ENCODE data around the gene MEIS3.

The MEIS3 gene

DNA sequence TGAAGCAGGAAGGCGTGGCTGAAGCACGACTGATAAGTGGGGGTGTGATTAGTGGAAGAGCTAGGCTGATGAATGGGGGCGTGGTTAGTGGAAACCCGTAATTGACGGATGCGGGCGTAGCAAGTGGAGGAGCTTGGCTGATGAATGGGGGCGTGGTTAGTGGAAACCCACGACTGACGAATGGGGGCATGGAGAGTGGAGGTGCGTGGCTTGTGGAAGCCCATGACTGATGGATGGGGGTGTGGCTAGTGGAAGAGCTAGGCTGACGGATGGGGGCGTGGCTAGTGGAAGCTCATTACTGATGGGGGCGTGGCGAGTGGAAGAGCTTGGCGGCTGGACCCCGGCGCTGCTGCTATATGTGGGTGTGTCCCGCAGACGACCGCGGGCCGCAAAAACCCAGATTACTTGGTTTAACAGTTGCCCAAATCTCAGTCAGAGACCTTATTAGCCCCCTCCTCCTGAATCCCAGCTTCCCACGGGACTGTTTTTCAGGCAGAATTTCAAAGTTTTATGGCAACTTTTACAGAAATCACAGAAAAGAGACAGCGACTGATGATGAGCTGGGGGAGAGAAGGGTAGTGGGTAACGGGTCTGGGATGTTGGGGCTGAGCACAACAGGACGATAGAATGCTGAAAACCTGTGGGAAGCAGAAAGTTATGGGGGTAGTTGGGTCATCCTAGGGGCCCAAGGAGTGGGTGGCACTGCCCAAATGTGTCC, 9.0 kb upstream of the MEIS3 start:
- Histone ChIP-seq H4K8ac (ENCODE audit: low read depth, low read length) (no peak overlapping the region), H3K9ac (ENCODE audit: low read depth, low read length, poor library complexity) (no peak overlapping the region), H2BK5ac (ENCODE audit: low read length) (no peak overlapping the region), H3K9me3 (replicated peaks in 1 of 2; ENCODE audit: control insufficient read depth in 2 of 2, insufficient read depth in 1 of 2, low read depth in 1 of 2, low read length in 2 of 2) (no peaks in the 10 kb centered on the region), H3K4me1 (ENCODE audit: control insufficient read depth in 2 of 2, insufficient read depth in 1 of 2, low read depth in 1 of 2, low read length in 2 of 2) (peaks cover 16 to 25% of the 10 kb centered on the region in 2 donors), H3K27ac (replicated peaks; ENCODE audit: low read length) (no peak overlapping the region), H2AFZ (ENCODE audit: low read length) (peak overlapping the region; percentile 81), H3K27me3 (ENCODE audit: control insufficient read depth in 3 of 3, insufficient read depth in 3 of 3, low read depth in 1 of 3, low read length in 3 of 3) (peaks cover 5 to 28% (median 9%) of the 10 kb centered on the region in 3 experiments), H3K79me1 (ENCODE audit: low read depth, low read length) (no peaks in the 10 kb centered on the region), H3K23ac (ENCODE audit: low read depth, low read length, poor library complexity) (no peak overlapping the region), H2BK15ac (ENCODE audit: low read length) (no peak overlapping the region), H4K91ac (ENCODE audit: low read depth, low read length, poor library complexity) (no peak overlapping the region), H2AK5ac (ENCODE audit: low read depth, low read length) (no peak overlapping the region), H3K36me3 (replicated peaks in 1 of 2; ENCODE audit: control insufficient read depth in 2 of 2, insufficient read depth in 2 of 2, low read length in 2 of 2) (no peaks in the 10 kb centered on the region), H3K18ac (ENCODE audit: low read length) (no peak overlapping the region), H3K4me2 (ENCODE audit: insufficient read depth, low read length, poor library complexity, severe bottlenecking) (peak overlapping the region; percentile 79), H3K14ac (ENCODE audit: low read length) (no peak overlapping the region), H2BK120ac (ENCODE audit: low read depth, low read length) (no peak overlapping the region), H2BK12ac (ENCODE audit: low read length) (no peak overlapping the region), H3K4ac (ENCODE audit: low read length) (no peak overlapping the region), H3K4me3 (ENCODE audit: low read length in 2 of 2) (peak overlapping the region in 1 of 2 donors; percentile 26)
- WGBS, 2 donors (ENCODE audit: extremely low coverage in 2 of 2, insufficient read length in 2 of 2, insufficient replicate concordance in 1 of 2) = no CpG with 5 or more reads among the region's 27 CpGs
- DNase-seq (ENCODE audit: low spot score) = peak; percentile 100

DNA sequence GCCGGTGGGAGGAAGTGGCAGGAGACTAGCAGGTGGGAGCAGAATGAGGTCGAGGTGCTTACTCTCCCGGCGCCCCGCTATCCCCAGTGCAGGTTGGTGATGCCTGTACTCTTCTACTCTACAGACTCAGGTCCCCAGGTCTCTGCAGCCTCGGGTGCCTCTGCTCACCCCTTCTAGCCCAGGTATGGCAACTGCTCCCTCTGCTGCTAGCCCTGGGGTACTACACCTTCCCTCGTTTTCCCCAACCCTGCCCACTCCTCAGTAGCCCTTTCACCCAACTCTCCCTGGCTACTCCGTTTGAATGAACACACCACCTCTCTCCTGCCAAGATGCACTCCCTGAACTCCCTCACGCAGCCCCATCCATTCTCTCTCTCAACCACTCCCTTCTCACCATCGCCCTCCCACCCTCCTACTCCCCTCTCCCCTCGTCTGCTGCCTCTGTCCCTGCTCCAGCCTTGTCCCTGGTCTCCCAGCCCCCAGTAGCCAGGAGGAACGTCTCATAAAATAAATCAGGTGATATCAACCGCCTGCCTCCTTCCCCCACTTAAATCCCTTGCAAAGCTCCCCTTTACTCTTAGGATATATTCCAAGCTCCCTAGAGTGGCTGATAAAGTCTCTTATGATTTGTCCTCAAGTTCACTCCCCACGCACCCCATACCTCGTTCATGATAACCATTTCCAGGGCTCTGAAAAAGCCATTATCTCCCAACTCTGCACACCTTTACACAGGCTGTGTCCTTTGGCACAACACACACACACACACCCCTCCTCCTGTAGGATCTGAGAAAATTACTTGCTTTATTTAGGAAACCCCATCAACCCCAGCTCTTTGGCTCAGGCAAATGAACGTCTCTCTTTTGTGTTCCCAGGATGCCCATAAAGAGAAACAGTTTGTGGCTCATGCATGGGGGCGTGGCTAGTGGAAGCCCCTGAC, 8.2 kb upstream of the MEIS3 start:
- Histone ChIP-seq H2BK12ac (ENCODE audit: low read length) (no peak overlapping the region), H3K4me3 (ENCODE audit: low read length in 2 of 2) (peak overlapping the region; percentile 26 to 69), H3K4me2 (ENCODE audit: insufficient read depth, low read length, poor library complexity, severe bottlenecking) (peak overlapping the region; percentile 79), H2BK120ac (ENCODE audit: low read depth, low read length) (no peak overlapping the region), H2AFZ (ENCODE audit: low read length) (peak overlapping the region; percentile 81), H3K79me1 (ENCODE audit: low read depth, low read length) (no peaks in the 10 kb centered on the region), H3K9me3 (replicated peaks in 1 of 2; ENCODE audit: control insufficient read depth in 2 of 2, insufficient read depth in 1 of 2, low read depth in 1 of 2, low read length in 2 of 2) (no peaks in the 10 kb centered on the region), H3K14ac (ENCODE audit: low read length) (no peak overlapping the region), H3K4me1 (ENCODE audit: control insufficient read depth in 2 of 2, insufficient read depth in 1 of 2, low read depth in 1 of 2, low read length in 2 of 2) (peaks cover 23 to 33% of the 10 kb centered on the region in 2 donors), H3K9ac (ENCODE audit: low read depth, low read length, poor library complexity) (peak overlapping the region; percentile 82), H3K36me3 (replicated peaks in 1 of 2; ENCODE audit: control insufficient read depth in 2 of 2, insufficient read depth in 2 of 2, low read length in 2 of 2) (no peaks in the 10 kb centered on the region), H2AK5ac (ENCODE audit: low read depth, low read length) (peak overlapping the region; percentile 47), H3K27me3 (ENCODE audit: control insufficient read depth in 3 of 3, insufficient read depth in 3 of 3, low read depth in 1 of 3, low read length in 3 of 3) (peaks cover 5 to 32% (median 9%) of the 10 kb centered on the region in 3 experiments), H4K8ac (ENCODE audit: low read depth, low read length) (no peak overlapping the region), H3K27ac (replicated peaks; ENCODE audit: low read length) (peak overlapping the region; percentile 72), H3K4ac (ENCODE audit: low read length) (no peak overlapping the region), H4K91ac (ENCODE audit: low read depth, low read length, poor library complexity) (no peak overlapping the region), H3K23ac (ENCODE audit: low read depth, low read length, poor library complexity) (peak overlapping the region; percentile 3), H2BK15ac (ENCODE audit: low read length) (no peak overlapping the region), H3K18ac (ENCODE audit: low read length) (peak overlapping the region; percentile 73), H2BK5ac (ENCODE audit: low read length) (no peak overlapping the region)
- peak; percentile 89 for DNase-seq (ENCODE audit: low spot score)
- no CpG with 5 or more reads among the region's 17 CpGs for WGBS, 2 donors (ENCODE audit: extremely low coverage in 2 of 2, insufficient read length in 2 of 2, insufficient replicate concordance in 1 of 2)

DNA sequence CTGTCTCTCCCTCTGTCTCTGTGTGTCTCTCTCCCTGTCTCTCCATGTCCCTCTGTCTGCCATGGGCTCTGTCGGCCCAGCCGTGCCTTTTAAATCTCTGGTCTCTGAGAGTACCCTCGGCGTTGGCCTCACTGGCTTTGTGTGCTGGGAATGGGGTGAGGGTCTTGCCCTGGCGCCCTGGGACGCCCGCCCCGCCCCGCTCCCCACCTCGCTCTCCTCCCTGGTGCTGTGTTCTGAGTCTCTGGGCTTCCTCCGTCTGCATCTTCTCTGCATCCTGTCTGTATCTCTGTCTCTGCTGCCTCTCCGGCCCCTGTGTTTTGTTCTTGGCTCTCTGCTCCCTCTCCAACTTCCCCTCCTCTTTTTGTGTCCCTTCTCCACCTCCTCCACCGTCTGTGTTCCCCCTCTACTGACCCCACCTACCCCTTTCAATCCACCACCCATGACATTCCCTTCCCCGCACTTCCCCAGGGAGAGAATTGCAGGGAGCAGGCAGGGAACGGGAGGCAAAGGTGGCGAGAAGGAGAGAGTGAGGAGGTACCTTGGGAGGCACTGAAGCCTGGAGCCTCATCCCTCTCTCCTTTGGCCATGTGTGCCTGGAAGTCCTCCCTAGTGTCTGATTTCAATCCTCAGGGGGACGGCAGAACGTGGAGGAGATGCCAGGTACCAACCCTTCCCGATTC, 4.0 kb upstream of the MEIS3 start:
- no peaks in the 10 kb centered on the region for H3K9me3 ChIP-seq (replicated peaks in 1 of 2; ENCODE audit: control insufficient read depth in 2 of 2, insufficient read depth in 1 of 2, low read depth in 1 of 2, low read length in 2 of 2)
- peak overlapping the region; percentile 53 for H2AK5ac ChIP-seq (ENCODE audit: low read depth, low read length)
- H3K27me3 ChIP-seq (ENCODE audit: control insufficient read depth in 3 of 3, insufficient read depth in 3 of 3, low read depth in 1 of 3, low read length in 3 of 3) = peaks cover 0 to 15% (median 0%) of the 10 kb centered on the region in 3 experiments
- WGBS, 2 donors (ENCODE audit: extremely low coverage in 2 of 2, insufficient read length in 2 of 2, insufficient replicate concordance in 1 of 2) = no CpG with 5 or more reads among the region's 19 CpGs
- no peak overlapping the region for H4K91ac ChIP-seq (ENCODE audit: low read depth, low read length, poor library complexity)
- peaks cover 40 to 45% of the 10 kb centered on the region in 2 donors for H3K4me1 ChIP-seq (ENCODE audit: control insufficient read depth in 2 of 2, insufficient read depth in 1 of 2, low read depth in 1 of 2, low read length in 2 of 2)
- peak overlapping the region; percentile 4 for H3K27ac ChIP-seq (replicated peaks; ENCODE audit: low read length)
- peak overlapping the region; percentile 1 for H2BK12ac ChIP-seq (ENCODE audit: low read length)
- H3K4me2 ChIP-seq (ENCODE audit: insufficient read depth, low read length, poor library complexity, severe bottlenecking) = peak overlapping the region; percentile 50
- no peaks in the 10 kb centered on the region for H3K36me3 ChIP-seq (replicated peaks in 1 of 2; ENCODE audit: control insufficient read depth in 2 of 2, insufficient read depth in 2 of 2, low read length in 2 of 2)
- H3K23ac ChIP-seq (ENCODE audit: low read depth, low read length, poor library complexity) = no peak overlapping the region
- peak overlapping the region; percentile 95 for H3K18ac ChIP-seq (ENCODE audit: low read length)
- peak overlapping the region; percentile 56 for H2AFZ ChIP-seq (ENCODE audit: low read length)
- H2BK120ac ChIP-seq (ENCODE audit: low read depth, low read length) = no peak overlapping the region
- peak overlapping the region; percentile 53 for H2BK15ac ChIP-seq (ENCODE audit: low read length)
- no peak overlapping the region for H3K4me3 ChIP-seq (ENCODE audit: low read length in 2 of 2)
- H3K9ac ChIP-seq (ENCODE audit: low read depth, low read length, poor library complexity) = peak overlapping the region; percentile 65
- H4K8ac ChIP-seq (ENCODE audit: low read depth, low read length) = no peak overlapping the region
- no peak overlapping the region for H3K14ac ChIP-seq (ENCODE audit: low read length)
- H3K4ac ChIP-seq (ENCODE audit: low read length) = no peak overlapping the region
- H3K79me1 ChIP-seq (ENCODE audit: low read depth, low read length) = peaks cover 3% of the 10 kb centered on the region
- no peak overlapping the region for H2BK5ac ChIP-seq (ENCODE audit: low read length)
- DNase-seq (ENCODE audit: low spot score) = no peak
